ENCODE measurements around the gene SLC30A2. TPM values are rescaled to one million over a fixed set of nuclear protein-coding genes. Genes with fewer than 3 reads are reported as not detected.

Gene SLC30A2
- total and polyA plus RNA-seq, 9 of the 15 experiments (the other 6 are each of a cell fraction or from before 2014, with no cell fraction given): 0.01 to 0.18 (median 0.06) TPM; not detected in 3

- H3K4me2 ChIP-seq (ENCODE audit: insufficient read depth, low read length): no peak overlapping the region
- H2AFZ ChIP-seq (ENCODE audit: low read depth, low read length): peak overlapping the region; percentile 32; the same call in 1 of the 2 replicates
- POLR2A ChIA-PET: interaction anchor here (0.6 to 1.4 kb wide), 11 partner anchors 10 to 247 kb away, joined by 3 to 9 read pairs (median 4); partner anchors contain the start of genes MTFR1L and PAFAH2
- BruUV-seq (replicated peaks): no TSS peak
- peak; percentile 58 to 72 (median 64) for DNase-seq (ENCODE audit: extremely low read depth in 1 of 4, low spot score in 3 of 4)
- H3K9me1 ChIP-seq (ENCODE audit: control insufficient read depth, insufficient read depth, low read length): no peaks in the 10 kb centered on the region
- no peak overlapping the region for H3K4me3 ChIP-seq
- H3K4me1 ChIP-seq (replicated peaks in 1 of 2; ENCODE audit: control insufficient read depth in 2 of 2, insufficient read depth in 2 of 2, low read length in 2 of 2): peaks cover 28 to 47% of the 10 kb centered on the region in 2 experiments
- peak overlapping the region in 1 of 2 experiments; percentile 60; a peak in 1 of 4 replicates for H3K9ac ChIP-seq (ENCODE audit: insufficient read depth in 1 of 2, low read depth in 2 of 2, low read length in 2 of 2)
- no peaks in the 10 kb centered on the region for H3K27me3 ChIP-seq (ENCODE audit: control insufficient read depth in 2 of 2, insufficient read depth in 2 of 2, low read length in 2 of 2)
- in situ Hi-C loops (cut with MboI) (no loop called here), intact Hi-C loops (cut with micrococcal nuclease) (loop anchor here (1.0 kb wide), 1 partner anchor 135 kb away; no protein-coding TSS in a partner anchor)
- H3K36me3 ChIP-seq (ENCODE audit: control insufficient read depth, insufficient read depth, low read length): no peaks in the 10 kb centered on the region
- peak; percentile 75 for FAIRE-seq
- peaks cover 6% of the 10 kb centered on the region; the same call in 2 of the 3 replicates for H3K79me2 ChIP-seq (ENCODE audit: control insufficient read depth, insufficient read depth, low read length)
- 33% methylated on average over 7 of the region's 7 CpGs for WGBS (ENCODE audit: insufficient coverage, low coverage, missing lambda C conversion rate)
- peak; percentile 69 for ATAC-seq
- no peak overlapping the region for H3K27ac ChIP-seq (ENCODE audit: extremely low read depth, low read depth, low read length)
- H3K9me3 ChIP-seq (replicated peaks; ENCODE audit: control insufficient read depth, insufficient read depth, low read depth, low read length): no peaks in the 10 kb centered on the region
- H4K20me1 ChIP-seq (replicated peaks; ENCODE audit: control insufficient read depth, insufficient read depth, low read length): no peaks in the 10 kb centered on the region
- CTCF ChIA-PET (ENCODE audit: low intra/inter-chr PET ratio): interaction anchor here (0.6 to 2.9 kb wide), 3 partner anchors 134 to 193 kb away, joined by 3 to 25 read pairs (median 7); no protein-coding TSS in a partner anchor
- no peak for TF ChIP-seq HLTF (IDR thresholded peaks at IDR 0.05)
- TF ChIP-seq RAD21 (CRISPR knock-in tag; conservative IDR thresholded peaks at IDR 0.05 in 1 of 2, IDR thresholded peaks at IDR 0.05 in 1 of 2): peak; percentile 68 to 84
- TF ChIP-seq ZFP1 (CRISPR knock-in tag; IDR thresholded peaks at IDR 0.05): no peak
- no peak for TF ChIP-seq ZNF592 (IDR thresholded peaks at IDR 0.05)
- no peak for TF ChIP-seq BHLHE40 (IDR thresholded peaks at IDR 0.05; ENCODE audit: low read length)
- TF ChIP-seq PRDM10 (IDR thresholded peaks at IDR 0.05; ENCODE audit: partially characterized antibody): no peak
- no peak for TF ChIP-seq ZNF830 (CRISPR knock-in tag; IDR thresholded peaks at IDR 0.05)
- no peak for TF ChIP-seq NCOR1 (IDR thresholded peaks at IDR 0.05)
- no peak for TF ChIP-seq CTBP1 (IDR thresholded peaks at IDR 0.05; ENCODE audit: borderline replicate concordance)
- TF ChIP-seq NKRF (IDR thresholded peaks at IDR 0.05; ENCODE audit: borderline replicate concordance): no peak
- TF ChIP-seq ESRRA (IDR thresholded peaks at IDR 0.05; ENCODE audit: borderline replicate concordance, low read depth): peak; percentile 11; the same call in 1 of the 2 replicates
- TF ChIP-seq BRF1 (IDR thresholded peaks at IDR 0.05; ENCODE audit: borderline replicate concordance, extremely low read depth, insufficient read length): no peak
Observed at GRCh38 chr1:26029864-26030481, 15.9 kb downstream of the SLC30A2 start.
